ENCODE results near the gene NRN1.
"Not testable (repeated sequence)": the region's sequence is repeated elsewhere in the genome, so short reads cannot be mapped to it uniquely, and the experiment has no call there.

NRN1 gene

GRCh38 chr6:5981126-5982026, 25.3 kb downstream of the NRN1 start:
- no peak for DNase-seq (ENCODE audit: low read depth)

DNA sequence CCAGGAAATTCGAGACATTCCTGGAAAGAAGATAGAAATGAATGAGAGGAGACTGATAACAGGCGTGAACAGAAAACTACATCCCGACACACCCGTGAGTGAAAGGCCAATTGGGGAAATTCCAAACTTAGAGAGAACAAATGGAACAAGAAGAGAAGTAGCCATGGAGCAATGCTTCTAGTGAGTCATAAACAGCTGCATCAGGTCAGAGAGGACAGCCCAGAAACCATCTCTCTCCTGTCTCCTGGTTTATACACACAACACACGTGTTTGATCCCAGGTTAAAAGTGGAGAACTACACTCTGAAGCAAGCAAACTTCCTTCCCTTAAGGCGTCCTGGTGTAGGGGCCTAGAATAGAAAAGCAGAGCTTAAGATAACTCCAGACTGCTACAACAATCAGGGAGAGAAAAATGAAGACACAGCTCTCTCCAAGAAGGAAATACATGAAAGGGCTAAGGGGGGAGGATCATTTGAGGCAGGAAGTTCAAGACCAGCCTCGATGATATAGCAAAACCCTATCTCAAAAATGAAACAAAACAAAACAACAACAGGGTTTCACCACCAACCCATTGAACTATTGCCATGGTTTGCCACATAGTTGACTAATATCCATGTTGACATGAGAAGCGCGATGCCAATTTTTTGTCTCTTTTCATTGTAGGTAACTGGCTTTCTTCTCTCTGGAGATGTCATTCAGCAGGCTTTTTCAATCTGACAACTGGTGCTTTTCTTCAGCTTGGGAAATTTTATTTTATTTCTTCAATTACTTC, 26.9 kb downstream of the NRN1 start:
- DNase-seq (ENCODE audit: low read depth): no peak

DNA sequence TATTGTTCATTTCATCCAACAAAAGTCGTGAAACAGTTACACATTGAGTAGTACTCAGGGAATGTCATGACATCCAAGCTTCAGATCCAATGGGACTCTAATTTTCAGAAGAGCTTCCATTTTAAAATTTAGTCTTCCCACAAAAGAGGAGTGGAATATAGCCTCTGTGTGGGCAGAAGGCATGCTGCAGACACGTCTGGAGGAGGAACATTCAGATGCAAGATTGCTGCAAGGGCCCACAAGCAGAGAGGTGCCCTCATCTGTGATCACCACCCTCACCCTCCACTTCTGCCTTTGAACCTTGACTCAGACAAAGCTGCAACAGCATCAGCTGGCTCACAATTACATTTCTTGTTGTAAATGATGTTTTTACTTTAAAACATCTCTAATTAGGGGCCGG, 29.9 kb downstream of the NRN1 start:
- no peak for DNase-seq (ENCODE audit: low read depth)

DNA sequence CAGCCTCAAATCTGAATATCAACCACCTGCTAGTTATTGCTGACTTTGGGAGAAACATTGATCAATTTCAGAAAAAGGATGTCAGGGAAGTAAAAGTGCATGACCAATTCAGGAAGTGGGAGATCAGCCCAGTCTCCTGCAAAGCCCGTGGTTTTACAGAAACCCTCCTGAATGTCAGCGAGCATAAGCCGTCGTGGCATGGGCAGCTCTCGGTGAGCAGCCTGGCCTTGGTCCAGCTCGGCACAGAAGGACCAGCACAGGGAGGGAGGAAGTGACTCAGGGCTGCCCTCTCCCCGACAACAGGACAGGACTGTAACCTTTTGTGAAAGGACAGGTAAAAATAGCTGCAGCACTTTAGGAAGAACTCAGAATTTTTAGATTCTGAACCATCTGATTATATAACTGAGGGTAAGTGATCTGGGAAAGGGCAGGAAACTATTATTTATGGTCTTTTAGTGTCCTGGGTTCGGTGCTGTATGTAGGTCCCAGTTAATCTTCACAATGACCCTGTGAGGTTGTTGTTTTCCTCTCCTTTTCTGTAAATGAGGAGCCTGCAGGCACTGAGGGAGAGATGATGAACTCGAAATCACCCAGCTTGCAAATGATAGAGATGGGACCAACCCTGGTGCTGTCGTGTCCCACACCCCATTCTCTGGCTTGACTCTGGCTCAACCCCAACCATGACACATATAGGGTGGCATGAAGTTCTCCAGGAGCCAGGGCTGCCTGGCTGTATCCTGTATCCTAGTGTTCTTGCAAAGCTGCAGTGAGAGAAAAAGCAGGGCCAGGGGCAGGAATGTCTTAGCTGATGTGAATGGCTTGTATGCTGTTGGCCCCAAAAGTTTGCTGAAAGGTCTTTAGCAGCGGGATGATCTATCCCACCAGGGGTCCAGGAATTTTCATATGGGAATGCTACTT, 37.6 kb downstream of the NRN1 start:
- no peak for DNase-seq (ENCODE audit: low read depth)

GRCh38 chr6:5968036-5968435, 38.7 kb downstream of the NRN1 start:
- not testable (repeated sequence) for DNase-seq (ENCODE audit: low read depth)

- DNase-seq (ENCODE audit: low read depth): no peak
Measured at GRCh38 chr6:5967594-5967993, 39.1 kb downstream of the NRN1 start.

- no peak for DNase-seq (ENCODE audit: low read depth)
Measured at GRCh38 chr6:5962794-5963193, 43.9 kb downstream of the NRN1 start.

- no peak for DNase-seq (ENCODE audit: low read depth)
Measured at GRCh38 chr6:5961836-5962235, 44.9 kb downstream of the NRN1 start.

DNA sequence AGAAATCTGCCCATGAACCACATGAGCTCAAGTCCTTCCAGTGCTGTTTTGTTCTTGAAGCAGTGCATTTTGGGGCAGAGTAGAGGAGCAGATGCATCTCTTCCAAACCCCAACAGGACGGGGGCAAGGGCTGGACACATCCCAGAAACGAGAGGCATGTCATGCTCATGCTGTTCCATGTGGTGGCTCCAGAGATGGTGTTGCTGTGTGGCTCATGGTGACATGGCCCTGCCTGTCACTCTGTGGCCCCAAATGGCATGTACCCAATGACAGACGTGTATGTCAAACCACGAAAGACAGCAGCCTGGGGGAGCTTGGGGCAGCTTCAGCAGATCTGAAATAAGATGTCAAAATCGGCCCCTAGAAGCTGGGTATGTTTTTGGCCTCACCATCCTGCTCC, 46.3 kb downstream of the NRN1 start:
- no peak for DNase-seq (ENCODE audit: low read depth)

DNA sequence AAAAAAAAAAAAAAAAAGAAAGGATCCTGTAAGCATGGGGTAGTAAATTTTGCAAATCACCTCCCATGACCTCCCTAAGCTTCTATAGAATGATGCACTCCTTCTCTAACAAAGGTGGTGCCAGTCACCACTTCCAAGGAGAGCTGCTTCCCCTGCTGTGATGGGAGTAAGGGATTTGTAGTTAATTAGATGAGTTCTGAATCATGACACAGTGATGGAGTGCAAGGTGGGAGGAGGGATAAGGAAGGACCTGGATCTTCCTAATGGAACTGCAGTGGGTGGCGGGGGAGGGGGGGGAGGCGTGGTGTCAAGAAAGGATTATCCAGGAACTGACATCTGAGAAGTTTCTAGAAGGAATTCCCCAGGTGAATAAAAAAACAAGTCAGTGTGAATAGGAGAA, 47.8 kb downstream of the NRN1 start:
- DNase-seq (ENCODE audit: low read depth): no peak

- DNase-seq (ENCODE audit: low read depth): no peak
Measured at GRCh38 chr6:5956939-5957338, 49.8 kb downstream of the NRN1 start.

GRCh38 chr6:5950361-5950785, 56.4 kb downstream of the NRN1 start:
- DNase-seq (ENCODE audit: low read depth): no peak
